HG03196 (cell line): ENCODE results near the gene SNAP47.
A peak's percentile ranks its signal among the peaks of the same experiment; 100 is the strongest.

Experiments used
- ATAC-seq: cut with Tn5 transposase; IDR thresholded peaks from one replicate; pipeline ENCODE4 v1.9.1; 2021; ENCODE audit not compliant: unreplicated experiment

The SNAP47 gene

GRCh38 chr1:227781314-227781930 is 46.2 kb downstream of the SNAP47 start:
- ATAC-seq = no peak

- ATAC-seq = no peak
Observed at GRCh38 chr1:227782226-227782625, 47.0 kb downstream of the SNAP47 start.

GRCh38 chr1:227785094-227785804 is 50.0 kb downstream of the SNAP47 start:
- no peak for ATAC-seq

DNA sequence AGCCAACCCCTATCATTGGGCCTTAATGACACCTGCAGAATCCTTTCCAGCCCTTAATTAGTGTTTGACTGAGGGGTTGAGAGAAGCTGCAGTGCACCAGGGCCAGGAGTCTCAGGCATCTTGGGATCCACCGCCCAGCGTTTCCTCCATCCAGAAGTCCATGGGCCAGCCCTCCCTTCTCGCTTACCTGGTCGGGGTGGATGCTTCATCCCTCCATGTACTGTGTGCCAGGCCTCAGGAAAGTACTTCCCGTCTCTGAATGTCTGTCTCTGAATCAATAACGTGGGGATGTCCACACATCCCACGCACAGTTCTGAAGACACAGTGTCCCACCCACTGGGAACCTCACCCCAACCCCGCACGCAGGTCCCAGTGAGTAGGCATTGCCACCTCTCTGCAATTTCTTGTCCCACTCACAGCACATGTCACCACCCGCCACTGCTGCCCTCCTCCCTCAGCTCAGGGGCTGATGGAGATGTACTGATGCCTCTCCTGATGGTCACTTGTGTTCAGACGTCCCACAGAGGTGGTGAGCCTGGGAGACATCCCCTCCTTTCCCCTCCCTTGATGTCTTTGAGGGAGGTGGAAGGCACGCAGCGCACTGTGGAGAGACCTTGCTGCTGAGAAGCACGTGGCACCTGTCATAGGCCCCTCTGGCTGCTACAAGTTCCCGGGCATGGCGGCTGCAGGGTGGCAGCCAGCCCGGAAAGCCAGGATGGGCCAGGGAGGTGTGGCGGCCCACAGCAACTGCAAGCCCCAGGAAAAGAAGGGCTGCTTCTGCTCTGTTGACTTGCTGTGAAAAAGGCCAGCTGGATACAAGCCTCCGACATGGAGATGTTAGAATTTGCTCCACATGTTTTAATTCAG is 50.8 kb downstream of the SNAP47 start:
- ATAC-seq = no peak

DNA sequence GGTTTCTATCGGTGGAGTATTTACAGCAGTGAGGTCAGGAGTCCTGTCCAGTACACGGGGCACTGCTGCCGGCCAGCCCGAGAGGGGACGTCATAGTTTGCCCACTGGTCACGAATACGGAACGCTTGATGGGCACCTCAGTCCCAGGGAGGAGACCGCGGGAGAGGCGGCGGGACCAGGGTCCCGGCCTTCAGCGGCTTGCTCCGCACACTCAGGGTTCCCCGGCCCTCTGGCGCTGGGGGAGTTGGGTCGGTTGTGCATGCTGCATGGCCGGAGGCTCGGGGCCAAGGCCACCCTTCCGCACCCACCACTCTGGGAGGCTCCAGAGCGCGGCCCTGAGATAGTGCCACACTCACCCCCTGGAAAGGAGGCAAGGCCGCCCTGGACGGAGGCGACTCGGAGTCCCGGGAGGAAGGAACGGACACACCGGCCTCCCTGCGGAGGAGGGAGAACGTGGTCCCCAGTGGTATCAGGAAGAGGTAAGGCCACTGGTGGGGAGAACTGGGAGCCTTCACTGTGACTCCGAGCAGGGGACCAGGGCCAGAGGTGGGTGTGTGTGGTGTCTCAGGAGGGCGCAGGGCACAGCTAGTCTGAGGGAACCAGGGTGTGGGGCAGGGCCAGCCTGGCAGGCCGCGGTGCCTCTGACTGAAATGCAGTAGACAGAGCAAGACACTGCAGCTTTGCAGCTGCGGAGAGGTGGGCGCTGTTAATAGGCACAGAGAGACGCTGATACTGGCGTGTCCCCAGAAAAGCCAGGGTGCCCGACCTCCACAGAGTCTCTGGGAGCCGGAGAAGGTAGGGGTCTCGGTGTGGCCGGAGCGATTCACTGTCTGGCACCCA is 51.7 kb downstream of the SNAP47 start:
- ATAC-seq = no peak

GRCh38 chr1:227787513-227788270 is 52.5 kb downstream of the SNAP47 start:
- ATAC-seq = peak; percentile 94

GRCh38 chr1:227788271-227789083 is 53.2 kb downstream of the SNAP47 start:
- peak; percentile 60 for ATAC-seq

GRCh38 chr1:227789084-227790033 is 54.1 kb downstream of the SNAP47 start:
- no peak for ATAC-seq

DNA sequence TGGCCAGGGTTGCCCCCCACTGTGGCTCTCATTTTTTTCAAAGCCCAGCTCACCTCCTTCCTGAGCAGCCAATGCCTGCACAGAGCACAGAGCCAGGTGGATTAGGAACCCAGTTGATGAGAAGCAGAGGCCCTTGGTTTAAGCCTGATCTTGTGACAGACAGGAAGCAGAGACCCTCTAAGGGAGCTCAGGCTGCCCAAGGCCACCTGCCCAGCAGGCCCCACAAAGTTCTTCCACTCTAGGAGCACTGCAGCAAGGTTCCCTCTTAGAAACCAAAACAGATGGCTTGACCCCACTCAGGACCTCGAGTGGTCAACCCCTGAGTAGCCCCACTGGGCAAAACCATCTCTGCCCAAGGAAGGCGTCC is 54.8 kb downstream of the SNAP47 start:
- ATAC-seq = no peak

DNA sequence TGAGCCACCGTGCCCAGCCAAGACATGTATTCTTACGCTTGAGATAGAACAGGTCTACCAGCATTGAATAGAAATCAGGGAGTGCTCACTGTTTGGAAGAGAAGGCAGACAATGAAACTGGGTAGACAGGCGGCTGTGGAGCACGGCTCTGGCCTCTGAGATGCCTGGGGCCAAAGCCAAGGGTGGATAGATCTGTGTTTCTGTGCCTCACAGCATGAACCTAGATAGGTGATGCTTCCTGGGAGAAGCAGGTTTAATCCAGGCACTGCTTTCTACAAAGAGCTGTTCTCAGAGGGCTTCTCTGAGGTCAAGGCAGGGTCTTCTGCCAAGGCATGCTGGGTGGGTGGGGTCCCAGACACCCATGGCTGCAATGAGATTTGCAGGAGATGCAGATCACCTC is 55.6 kb downstream of the SNAP47 start:
- ATAC-seq = no peak

DNA sequence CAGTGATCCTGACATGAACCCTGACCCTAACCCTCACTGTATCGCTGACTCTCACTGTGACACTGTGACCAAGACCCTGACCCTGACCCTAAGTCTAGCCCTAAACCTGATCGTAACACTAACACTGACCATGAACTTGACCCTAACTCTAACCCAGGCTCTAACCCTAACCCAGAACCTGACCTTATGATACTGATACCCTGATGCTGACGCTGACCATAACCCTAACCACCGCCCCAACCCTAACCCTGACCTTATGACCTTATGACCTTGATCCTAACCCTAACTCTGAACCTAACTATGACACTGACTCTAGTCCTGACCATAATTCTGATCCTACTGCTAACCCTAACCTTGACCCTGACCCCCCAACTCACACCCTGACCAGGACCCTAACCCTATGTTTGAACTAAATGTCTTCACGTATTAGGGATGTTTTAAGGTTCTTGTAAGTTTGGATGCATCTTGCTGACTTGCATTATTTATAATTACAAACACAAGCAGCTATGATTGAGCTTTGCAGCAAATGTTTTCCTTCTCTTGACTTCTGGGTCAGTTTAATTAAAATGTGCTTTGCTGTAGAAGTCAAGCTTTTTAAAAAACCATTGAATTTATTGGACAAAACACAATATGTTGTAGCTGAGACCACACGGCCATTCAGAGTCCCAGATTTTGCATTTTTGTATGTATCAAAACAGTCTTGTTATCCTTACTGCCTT is 56.3 kb downstream of the SNAP47 start:
- no peak for ATAC-seq

GRCh38 chr1:227792216-227793078 is 57.2 kb downstream of the SNAP47 start:
- no peak for ATAC-seq

GRCh38 chr1:227793079-227793947 is 58.1 kb downstream of the SNAP47 start:
- no peak for ATAC-seq

GRCh38 chr1:227793948-227794816 is 58.9 kb downstream of the SNAP47 start:
- no peak for ATAC-seq

- no peak for ATAC-seq
Observed at GRCh38 chr1:227794817-227795192, 59.6 kb downstream of the SNAP47 start.
